GM12878 (cell line): ENCODE measurements around the gene COL16A1.

Source experiments
- NRF1 ChIP-seq: conservative IDR thresholded peaks from 2 replicates; pipeline ENCODE4 v1.6.1; 2011; ENCODE audit warnings: mild to moderate bottlenecking, low read depth, low read length, improper control_type of control experiment
- SIN3A ChIP-seq: IDR thresholded peaks from 2 replicates; pipeline ENCODE4 v1.6.1; 2012; ENCODE audit warnings: low read depth, low read length, improper control_type of control experiment

DNA sequence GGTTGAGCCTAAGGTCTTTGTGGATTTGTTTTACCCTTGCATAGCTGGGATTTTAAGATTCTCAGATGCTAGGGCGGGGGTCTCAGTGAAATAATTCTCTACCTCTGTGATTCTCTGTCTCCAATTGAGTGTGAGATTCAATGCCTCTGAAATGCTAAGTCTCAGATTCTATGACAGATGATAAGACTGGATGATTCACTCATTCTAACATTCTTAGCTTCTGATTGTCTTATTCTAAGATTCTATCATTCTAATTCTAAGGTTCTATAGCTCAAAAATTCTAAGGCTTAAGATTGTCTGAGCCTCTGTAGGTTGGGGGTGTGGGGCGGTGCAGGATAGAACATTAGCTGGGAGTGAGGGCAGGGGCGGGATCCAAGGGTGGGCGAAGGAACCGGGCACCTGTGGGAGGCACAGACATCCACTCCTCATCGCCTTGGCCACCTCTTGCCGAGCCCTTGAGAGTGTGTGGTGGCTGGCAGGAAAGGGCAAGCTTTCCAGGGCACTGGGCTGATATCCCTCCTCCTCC, 30.8 kb upstream of the COL16A1 start:
- TF ChIP-seq NRF1 (no peak), SIN3A (no peak)
